GM18505 (cell line): ENCODE measurements around the gene HEXIM1.
"Not testable (repeated sequence)": the region's sequence is repeated elsewhere in the genome, so short reads cannot be mapped to it uniquely, and the experiment has no call there.

ENCODE experiments used
- ATAC-seq: cut with Tn5 transposase; IDR thresholded peaks from one replicate; pipeline ENCODE4 v1.9.1; 2021; ENCODE audit not compliant: unreplicated experiment
- POLR2A ChIP-seq: IDR thresholded peaks from 4 replicates; pipeline ENCODE4 v1.6.1; 2011; ENCODE audit warnings: borderline replicate concordance; ENCODE audit not compliant: insufficient read depth, insufficient read length; ENCODE audit errors: extremely low read depth

Gene HEXIM1

GRCh38 chr17:45117334-45117733 lies 30.9 kb upstream of the HEXIM1 start:
- TF ChIP-seq POLR2A = no peak
- ATAC-seq = no peak

- no peak for TF ChIP-seq POLR2A
- no peak for ATAC-seq
Measured at GRCh38 chr17:45117848-45118646, 30.2 kb upstream of the HEXIM1 start.

- no peak for ATAC-seq
- no peak for TF ChIP-seq POLR2A
Measured at GRCh38 chr17:45118691-45119090, 29.6 kb upstream of the HEXIM1 start.

- no peak for TF ChIP-seq POLR2A
- ATAC-seq = no peak
Measured at GRCh38 chr17:45119964-45120363, 28.3 kb upstream of the HEXIM1 start.

- TF ChIP-seq POLR2A = no peak
- ATAC-seq = no peak
Measured at GRCh38 chr17:45120558-45120957, 27.7 kb upstream of the HEXIM1 start.

GRCh38 chr17:45121055-45121454 lies 27.2 kb upstream of the HEXIM1 start:
- no peak for ATAC-seq
- no peak for TF ChIP-seq POLR2A

- ATAC-seq = no peak
- no peak for TF ChIP-seq POLR2A
Measured at GRCh38 chr17:45123076-45123770, 25.1 kb upstream of the HEXIM1 start.

- TF ChIP-seq POLR2A = no peak
- ATAC-seq = no peak
Measured at GRCh38 chr17:45123930-45124796, 24.1 kb upstream of the HEXIM1 start.

- ATAC-seq = not testable (repeated sequence)
Measured at GRCh38 chr17:45124797-45125122, 23.5 kb upstream of the HEXIM1 start.

- TF ChIP-seq POLR2A = no peak
- ATAC-seq = no peak
Measured at GRCh38 chr17:45125509-45125908, 22.8 kb upstream of the HEXIM1 start.

- no peak for ATAC-seq
- no peak for TF ChIP-seq POLR2A
Measured at GRCh38 chr17:45127207-45127547, 21.1 kb upstream of the HEXIM1 start.

- ATAC-seq = no peak
Measured at GRCh38 chr17:45127548-45128300, 20.6 kb upstream of the HEXIM1 start.

GRCh38 chr17:45128331-45128730 lies 19.9 kb upstream of the HEXIM1 start:
- no peak for ATAC-seq
- TF ChIP-seq POLR2A = no peak

More at GRCh38 chr17:45127548-45128300, 20.6 kb upstream of the HEXIM1 start:
- TF ChIP-seq POLR2A = no peak
